Measurements from ENCODE around the gene NAPB. TPM values are rescaled to one million over a fixed set of nuclear protein-coding genes. Genes with fewer than 3 reads are reported as not detected.

NAPB gene
- total RNA-seq, 1 donor: 7.4 TPM

DNA sequence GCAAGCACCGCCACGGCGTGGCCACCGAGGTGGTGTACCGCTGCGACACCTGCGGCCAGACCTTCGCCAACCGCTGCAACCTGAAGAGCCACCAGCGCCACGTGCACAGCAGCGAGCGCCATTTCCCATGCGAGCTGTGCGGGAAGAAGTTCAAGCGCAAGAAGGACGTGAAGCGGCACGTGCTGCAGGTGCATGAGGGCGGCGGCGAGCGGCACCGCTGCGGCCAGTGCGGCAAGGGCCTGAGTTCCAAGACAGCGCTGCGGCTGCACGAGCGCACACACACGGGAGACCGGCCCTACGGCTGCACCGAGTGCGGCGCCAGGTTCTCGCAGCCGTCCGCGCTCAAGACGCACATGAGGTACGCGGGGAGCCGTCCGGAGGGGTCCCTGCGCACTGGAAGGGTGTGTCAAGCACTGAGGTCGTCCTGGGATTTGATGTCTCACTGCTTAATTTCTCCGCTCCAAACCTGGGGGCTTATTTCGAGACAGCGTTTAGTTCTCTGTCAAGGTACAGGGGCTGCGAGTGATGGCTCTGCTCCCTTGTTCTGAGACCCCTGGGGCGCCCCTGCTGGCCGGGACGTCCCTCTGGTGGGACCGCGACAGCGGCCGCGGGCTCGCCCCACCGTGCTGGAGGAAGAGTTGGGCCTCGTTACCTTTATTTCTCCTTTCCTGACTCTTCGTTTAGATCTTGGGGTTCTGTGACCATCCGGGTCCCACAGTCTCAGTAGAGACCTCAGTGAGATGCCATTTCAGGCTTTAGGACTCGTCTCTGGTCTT lies 55.7 kb downstream of the NAPB start:
- no peak for DNase-seq (ENCODE audit: low read depth)
- no peak overlapping the region for H3K4me3 ChIP-seq (ENCODE audit: low read depth, low read length)
- TF ChIP-seq, protein P1, sequence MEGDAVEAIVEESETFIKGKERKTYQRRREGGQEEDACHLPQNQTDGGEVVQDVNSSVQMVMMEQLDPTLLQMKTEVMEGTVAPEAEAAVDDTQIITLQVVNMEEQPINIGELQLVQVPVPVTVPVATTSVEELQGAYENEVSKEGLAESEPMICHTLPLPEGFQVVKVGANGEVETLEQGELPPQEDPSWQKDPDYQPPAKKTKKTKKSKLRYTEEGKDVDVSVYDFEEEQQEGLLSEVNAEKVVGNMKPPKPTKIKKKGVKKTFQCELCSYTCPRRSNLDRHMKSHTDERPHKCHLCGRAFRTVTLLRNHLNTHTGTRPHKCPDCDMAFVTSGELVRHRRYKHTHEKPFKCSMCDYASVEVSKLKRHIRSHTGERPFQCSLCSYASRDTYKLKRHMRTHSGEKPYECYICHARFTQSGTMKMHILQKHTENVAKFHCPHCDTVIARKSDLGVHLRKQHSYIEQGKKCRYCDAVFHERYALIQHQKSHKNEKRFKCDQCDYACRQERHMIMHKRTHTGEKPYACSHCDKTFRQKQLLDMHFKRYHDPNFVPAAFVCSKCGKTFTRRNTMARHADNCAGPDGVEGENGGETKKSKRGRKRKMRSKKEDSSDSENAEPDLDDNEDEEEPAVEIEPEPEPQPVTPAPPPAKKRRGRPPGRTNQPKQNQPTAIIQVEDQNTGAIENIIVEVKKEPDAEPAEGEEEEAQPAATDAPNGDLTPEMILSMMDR (IDR thresholded peaks at IDR 0.05; ENCODE audit: insufficient read depth, low read length): no peak

- peak; percentile 16 for DNase-seq (ENCODE audit: low read depth)
- TF ChIP-seq, protein P1 (IDR thresholded peaks at IDR 0.05; ENCODE audit: insufficient read depth, low read length): no peak
- peak overlapping the region; percentile 84 for H3K4me3 ChIP-seq (ENCODE audit: low read depth, low read length)
Measured at GRCh38 chr20:23363257-23363649, 58.0 kb downstream of the NAPB start.

- peak; percentile 13 for DNase-seq (ENCODE audit: low read depth)
- TF ChIP-seq, protein P1 (IDR thresholded peaks at IDR 0.05; ENCODE audit: insufficient read depth, low read length): no peak
Measured at GRCh38 chr20:23362392-23363256, 58.7 kb downstream of the NAPB start.

DNA sequence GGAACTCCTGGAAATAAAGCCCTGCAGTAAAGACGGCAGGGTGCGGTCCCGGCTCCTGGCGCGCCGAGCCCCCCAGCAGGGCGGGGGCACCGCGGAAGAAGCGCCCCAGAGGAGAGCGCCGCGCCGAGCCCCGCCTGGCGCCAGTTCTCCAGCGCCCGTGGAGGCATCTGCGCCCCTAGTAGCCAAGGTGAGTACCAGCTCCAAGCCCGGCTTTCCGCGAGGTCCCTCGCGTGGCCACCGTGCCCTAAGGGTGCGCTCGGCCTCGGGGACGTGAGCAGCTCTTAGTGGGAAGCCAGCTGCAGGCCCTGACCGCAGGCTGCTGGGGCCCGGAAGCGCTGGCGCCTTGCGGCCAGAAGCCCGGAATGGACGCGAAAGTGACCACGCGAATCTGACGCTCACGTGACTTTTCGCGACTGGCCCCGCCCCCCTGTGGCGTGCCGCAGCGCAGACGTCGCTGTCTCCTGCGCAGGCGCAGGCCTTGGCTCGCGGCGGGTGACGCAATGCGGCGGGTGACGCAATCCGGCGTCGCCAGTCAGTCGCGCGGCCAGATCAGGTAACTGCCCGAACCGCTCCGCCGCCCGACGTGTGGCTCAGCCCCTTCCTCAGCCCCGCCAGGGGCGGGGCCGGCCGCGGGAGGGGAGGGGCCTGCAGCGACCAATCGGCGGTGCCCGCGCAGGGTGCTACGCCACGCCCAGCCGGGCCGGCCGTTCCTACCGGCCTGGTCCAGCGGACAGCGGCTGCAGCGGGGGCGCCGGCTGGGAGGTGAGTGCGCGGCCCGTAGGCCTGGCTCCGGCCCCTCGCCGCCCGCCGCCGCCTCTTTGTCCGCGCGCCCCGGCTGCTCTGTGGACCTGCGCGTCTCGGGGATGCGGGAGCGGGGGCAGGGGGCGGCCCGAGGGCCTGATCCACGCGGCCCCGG lies 59.6 kb downstream of the NAPB start, which contains the start of gene GZF1:
Gene GZF1, plus strand, starts transcription at position 707 of the 916 bp plus-strand sequence. CDS start 2,202 bp downstream, outside the sequence.
- DNase-seq (ENCODE audit: low read depth): peak; percentile 97
- TF ChIP-seq, protein P1 (IDR thresholded peaks at IDR 0.05; ENCODE audit: insufficient read depth, low read length): no peak
- peak within 1 kb of the TSS; percentile 84 for H3K4me3 ChIP-seq (ENCODE audit: low read depth, low read length)

More at GRCh38 chr20:23362392-23363256, 58.7 kb downstream of the NAPB start:
- H3K4me3 ChIP-seq (ENCODE audit: low read depth, low read length): peak overlapping the region; percentile 84

DNA sequence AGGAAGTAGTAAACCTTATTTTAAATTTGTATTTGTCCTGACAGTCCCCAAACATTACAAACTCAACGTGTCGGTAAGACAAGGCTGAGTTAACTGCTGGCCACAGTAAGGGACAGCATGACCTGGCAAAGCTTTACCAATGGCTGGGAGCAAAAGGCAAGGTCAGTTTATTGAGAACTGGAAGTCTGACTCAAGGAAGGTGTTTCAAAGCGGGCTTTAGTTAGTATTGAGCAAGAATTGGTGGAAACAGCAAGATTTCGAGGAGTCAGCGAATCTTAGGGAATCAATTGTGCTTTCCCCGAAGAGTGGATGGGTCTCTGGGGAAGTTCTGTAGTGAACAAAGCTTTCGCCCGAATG lies 60.2 kb downstream of the NAPB start:
- TF ChIP-seq, protein P1 (IDR thresholded peaks at IDR 0.05; ENCODE audit: insufficient read depth, low read length): no peak
- peak overlapping the region; percentile 81 for H3K4me3 ChIP-seq (ENCODE audit: low read depth, low read length)
- DNase-seq (ENCODE audit: low read depth): peak; percentile 49

DNA sequence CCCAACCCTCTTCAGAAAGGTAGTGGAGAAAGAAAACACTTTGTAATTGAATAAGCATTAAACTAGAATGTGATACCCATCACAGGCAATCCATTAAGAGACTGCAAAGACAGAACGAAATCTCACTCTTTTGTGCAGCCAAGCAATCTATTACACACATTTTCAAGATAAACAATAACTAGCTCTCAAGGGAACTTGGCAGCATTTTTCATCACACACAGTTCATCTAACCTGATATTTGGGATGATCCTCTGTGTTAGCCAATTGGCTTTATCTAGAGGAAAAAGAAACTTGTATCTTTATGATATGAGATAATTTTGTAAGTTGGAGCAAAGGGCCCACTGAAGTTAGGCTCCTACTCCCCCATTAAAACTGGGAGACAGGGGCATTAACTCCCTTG lies 60.8 kb downstream of the NAPB start:
- H3K4me3 ChIP-seq (ENCODE audit: low read depth, low read length): no peak overlapping the region
- DNase-seq (ENCODE audit: low read depth): peak; percentile 10
- TF ChIP-seq, protein P1 (IDR thresholded peaks at IDR 0.05; ENCODE audit: insufficient read depth, low read length): no peak

All from fibroblast of the aortic adventitia (primary cell).